Measurements from ENCODE around the gene CPNE2. TPM values are rescaled to one million over a fixed set of nuclear protein-coding genes. Genes with fewer than 3 reads are reported as not detected.
A peak's percentile ranks its signal among the peaks of the same experiment; 100 is the strongest.

Gene CPNE2
- polyA plus RNA-seq, 1 donor (not counting 4 experiments of a cell fraction or from before 2014, with no cell fraction given) = 26.5 TPM

GRCh38 chr16:57091200-57091974, 996 bp upstream of the CPNE2 start:
- dilution Hi-C loops (cut with MboI; ENCODE audit: extremely low pct_ligation_motif_present, low sequenced_read_pairs) = no loop called here
- TF ChIP-seq CTCF (optimal IDR thresholded peaks at IDR 0.05 in 1 of 3, IDR thresholded peaks at IDR 0.05 in 1 of 3, conservative IDR thresholded peaks at IDR 0.05 in 1 of 3; ENCODE audit: extremely low read depth in 1 of 3, insufficient read depth in 2 of 3, low read length in 3 of 3) (no peak), EZH2 (IDR thresholded peaks at IDR 0.05; ENCODE audit: low read length) (no peak)
- no peak overlapping the region for H3K27ac ChIP-seq (ENCODE audit: control insufficient read depth, insufficient read depth, low read length)

GRCh38 chr16:57092786-57093411, 516 bp downstream of the CPNE2 start:
- Histone ChIP-seq H3K9me1 (ENCODE audit: control insufficient read depth, extremely low read depth, insufficient read depth, low read length) (no peaks in the 10 kb centered on the region), H2AFZ (ENCODE audit: control insufficient read depth, low read length) (peak overlapping the region; percentile 65), H4K20me1 (ENCODE audit: control insufficient read depth, extremely low read depth, insufficient read depth, low read length) (no peaks in the 10 kb centered on the region), H3K4me3 (ENCODE audit: control insufficient read depth in 2 of 3, extremely low read depth in 1 of 3, insufficient read depth in 2 of 3, low read depth in 1 of 3, low read length in 3 of 3) (peak overlapping the region; percentile 59 to 73 (median 61)), H3K27ac (ENCODE audit: control insufficient read depth, insufficient read depth, low read length) (peak overlapping the region; percentile 31), H3K9ac (ENCODE audit: control insufficient read depth, extremely low read depth, insufficient read depth, low read length) (peak overlapping the region; percentile 68), H3K4me2 (ENCODE audit: control insufficient read depth, extremely low read depth, insufficient read depth, low read depth, low read length) (peak overlapping the region; percentile 80), H3K27me3 (ENCODE audit: control insufficient read depth, extremely low read depth, insufficient read depth, low read length) (no peaks in the 10 kb centered on the region), H3K79me2 (ENCODE audit: control insufficient read depth, insufficient read depth, low read length) (peaks cover 7% of the 10 kb centered on the region), H3K4me1 (ENCODE audit: control insufficient read depth, extremely low read depth, insufficient read depth, low read length) (peaks cover 17% of the 10 kb centered on the region), H3K36me3 (ENCODE audit: control insufficient read depth in 2 of 2, extremely low read depth in 1 of 2, insufficient read depth in 2 of 2, low read length in 2 of 2) (peaks cover 0 to 2% of the 10 kb centered on the region in 2 experiments), H3K9me3 (ENCODE audit: control insufficient read depth, low read depth, low read length) (no peaks in the 10 kb centered on the region)
- FAIRE-seq = no peak
- TF ChIP-seq CTCF (optimal IDR thresholded peaks at IDR 0.05 in 1 of 3, IDR thresholded peaks at IDR 0.05 in 1 of 3, conservative IDR thresholded peaks at IDR 0.05 in 1 of 3; ENCODE audit: extremely low read depth in 1 of 3, insufficient read depth in 2 of 3, low read length in 3 of 3) (peak in 2 of 3 experiments; percentile 45 to 51), EZH2 (IDR thresholded peaks at IDR 0.05; ENCODE audit: low read length) (no peak)
- dilution Hi-C loops (cut with MboI; ENCODE audit: extremely low pct_ligation_motif_present, low sequenced_read_pairs) = no loop called here
- DNase-seq (ENCODE audit: low read depth, low spot score) = no peak

More at GRCh38 chr16:57091200-57091974, 996 bp upstream of the CPNE2 start:
- no peaks in the 10 kb centered on the region for H3K27me3 ChIP-seq (ENCODE audit: control insufficient read depth, extremely low read depth, insufficient read depth, low read length)
- H3K4me3 ChIP-seq (ENCODE audit: control insufficient read depth in 2 of 3, extremely low read depth in 1 of 3, insufficient read depth in 2 of 3, low read depth in 1 of 3, low read length in 3 of 3) = peak overlapping the region in 2 of 3 experiments; percentile 70 to 71
- no peaks in the 10 kb centered on the region for H4K20me1 ChIP-seq (ENCODE audit: control insufficient read depth, extremely low read depth, insufficient read depth, low read length)
- peaks cover 0 to 2% of the 10 kb centered on the region in 2 experiments for H3K36me3 ChIP-seq (ENCODE audit: control insufficient read depth in 2 of 2, extremely low read depth in 1 of 2, insufficient read depth in 2 of 2, low read length in 2 of 2)
- DNase-seq (ENCODE audit: low read depth, low spot score) = no peak
- H3K9me1 ChIP-seq (ENCODE audit: control insufficient read depth, extremely low read depth, insufficient read depth, low read length) = no peaks in the 10 kb centered on the region
- H3K4me1 ChIP-seq (ENCODE audit: control insufficient read depth, extremely low read depth, insufficient read depth, low read length) = peaks cover 17% of the 10 kb centered on the region
- peak overlapping the region; percentile 60 for H3K9ac ChIP-seq (ENCODE audit: control insufficient read depth, extremely low read depth, insufficient read depth, low read length)
- peak overlapping the region; percentile 94 for H3K4me2 ChIP-seq (ENCODE audit: control insufficient read depth, extremely low read depth, insufficient read depth, low read depth, low read length)
- FAIRE-seq = peak; percentile 84
- no peaks in the 10 kb centered on the region for H3K9me3 ChIP-seq (ENCODE audit: control insufficient read depth, low read depth, low read length)
- H3K79me2 ChIP-seq (ENCODE audit: control insufficient read depth, insufficient read depth, low read length) = peaks cover 7% of the 10 kb centered on the region
- peak overlapping the region; percentile 66 for H2AFZ ChIP-seq (ENCODE audit: control insufficient read depth, low read length)

Measured in keratinocyte (primary cell).